GM12875 (cell line): ENCODE results near the gene SGSH.

Source experiments
- H3K4me3 ChIP-seq: one replicate; pipeline ENCODE4 v1.5.1; 2011; ENCODE audit warnings: low read depth, low read length, control low read depth
- CTCF ChIP-seq: IDR thresholded peaks from 2 replicates; pipeline ENCODE4 v1.5.1; 2011; ENCODE audit warnings: low read depth, mild to moderate bottlenecking, control low read depth, inconsistent platforms, low read length, moderate library complexity, borderline replicate concordance; ENCODE audit not compliant: insufficient read depth

Gene SGSH

GRCh38 chr17:80225230-80225629, 5.1 kb upstream of the SGSH start:
- TF ChIP-seq CTCF = no peak
- no peak overlapping the region for H3K4me3 ChIP-seq

GRCh38 chr17:80224683-80225082, 4.5 kb upstream of the SGSH start:
- H3K4me3 ChIP-seq = no peak overlapping the region
- TF ChIP-seq CTCF = no peak

- no peak overlapping the region for H3K4me3 ChIP-seq
- TF ChIP-seq CTCF = no peak
Measured at GRCh38 chr17:80223838-80224497, 3.8 kb upstream of the SGSH start.

GRCh38 chr17:80223142-80223815, 3.1 kb upstream of the SGSH start:
- no peak overlapping the region for H3K4me3 ChIP-seq
- TF ChIP-seq CTCF = no peak

GRCh38 chr17:80222376-80223141, 2.4 kb upstream of the SGSH start:
- no peak for TF ChIP-seq CTCF
- H3K4me3 ChIP-seq = no peak overlapping the region

- TF ChIP-seq CTCF = no peak
- H3K4me3 ChIP-seq = no peak overlapping the region
Measured at GRCh38 chr17:80221351-80222105, 1.4 kb upstream of the SGSH start.
